Activated CD8-positive, alpha-beta T cell treated with anti-CD3 and anti-CD28 coated beads for 36 hours (primary cell): Measurements from ENCODE around the gene C1orf94. TPM values are rescaled to one million over a fixed set of nuclear protein-coding genes. Genes with fewer than 3 reads are reported as not detected.

ENCODE experiments used
- ATAC-seq: fragments of 200-7000 bp; cut with Tn5 transposase; one replicate; pipeline ENCODE4 v1.10.0; 2021; ENCODE audit warnings: mild to moderate bottlenecking, moderate library complexity
- CTCF ChIA-PET: fragments of 350-600 bp; sonication (Branson Sonifier 250); formaldehyde crosslinking; loops from one replicate; lab custom pipeline; 2021; ENCODE audit warnings: antibody characterized with exemption; lab: Charles Lee
- POLR2A ChIA-PET: fragments of 350-600 bp; sonication (Branson Sonifier 250); formaldehyde crosslinking; loops from one replicate; lab custom pipeline; 2021; ENCODE audit warnings: antibody characterized with exemption; lab: Charles Lee
- DNase-seq: peaks from one replicate; pipeline ENCODE4 v3.0.0-alpha.2; 2020
- H3K27ac Mint-ChIP-seq: one replicate; pipeline ENCODE4 v1.8.0; 2021; ENCODE audit warnings: mild to moderate bottlenecking, mixed read lengths
- H3K27me3 Mint-ChIP-seq: one replicate; pipeline ENCODE4 v1.8.0; 2021; ENCODE audit warnings: mixed read lengths
- H3K36me3 Mint-ChIP-seq: one replicate; pipeline ENCODE4 v1.8.0; 2021; ENCODE audit warnings: low read depth, mixed read lengths
- H3K4me1 Mint-ChIP-seq: one replicate; pipeline ENCODE4 v1.8.0; 2021; ENCODE audit warnings: low read depth, mixed read lengths
- H3K4me3 Mint-ChIP-seq: one replicate; pipeline ENCODE4 v1.8.0; 2021; ENCODE audit warnings: mild to moderate bottlenecking, moderate library complexity, mixed read lengths
- H3K9me3 Mint-ChIP-seq: one replicate; pipeline ENCODE4 v1.8.0; 2021; ENCODE audit warnings: mixed read lengths
- intact Hi-C: fragments of 100-400 bp; cut with micrococcal nuclease; formaldehyde crosslinking; loops from one replicate; pipeline ENCODE4 v1.10.0; 2022
- total RNA-seq, 2 experiments: library from RNA; stranded (reverse); gene quantifications; one replicate each; pipeline ENCODE4 v1.2.3, GENCODE V29; 2021
- TF ChIP-seq, protein P1 (sequence below): fragments of 200-600 bp; IDR thresholded peaks from one replicate; pipeline ENCODE4 v1.8.0; 2022; ENCODE audit warnings: antibody characterized with exemption, mild to moderate bottlenecking

The C1orf94 gene
- total RNA-seq, 2 experiments from 2014 or later, result not detected

DNA sequence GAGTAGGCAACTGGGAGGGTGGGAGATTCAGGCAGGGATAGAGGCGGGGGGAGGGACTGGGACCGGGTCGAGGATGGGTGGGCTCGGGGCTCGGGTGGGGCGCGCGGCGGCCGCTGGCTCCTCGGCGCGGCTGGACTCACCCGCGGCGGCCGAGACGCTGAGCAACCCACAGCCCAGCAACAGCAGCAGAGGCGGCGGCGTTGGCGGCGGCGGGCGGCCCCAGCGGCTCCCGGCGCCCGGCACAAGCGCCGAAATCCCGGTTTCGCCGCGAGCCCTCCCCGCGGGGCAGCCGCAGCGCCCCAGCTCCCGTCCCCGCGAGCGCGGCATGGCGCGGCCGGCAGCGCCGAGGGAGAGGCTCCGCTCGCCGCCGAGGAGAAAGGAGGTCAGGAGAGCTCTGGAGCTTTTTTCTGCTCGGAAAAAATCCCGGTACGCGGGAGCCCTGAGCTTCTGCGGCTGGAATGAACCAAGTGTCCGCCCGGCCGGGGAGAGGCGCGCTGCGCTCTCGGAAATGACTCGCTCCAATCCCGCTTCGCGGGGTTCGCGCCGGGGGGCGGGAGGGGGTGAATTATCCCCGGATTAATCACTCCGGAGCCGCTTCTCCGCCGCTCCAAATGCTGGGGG, 11.8 kb upstream of the C1orf94 start, which contains the start of gene CSMD2:
CSMD2 (minus strand) TSS at position 460 of the 621 bp plus-strand sequence; CDS start at position 327, 133 bp downstream.
- no peak for ATAC-seq
- TF ChIP-seq, protein P1, sequence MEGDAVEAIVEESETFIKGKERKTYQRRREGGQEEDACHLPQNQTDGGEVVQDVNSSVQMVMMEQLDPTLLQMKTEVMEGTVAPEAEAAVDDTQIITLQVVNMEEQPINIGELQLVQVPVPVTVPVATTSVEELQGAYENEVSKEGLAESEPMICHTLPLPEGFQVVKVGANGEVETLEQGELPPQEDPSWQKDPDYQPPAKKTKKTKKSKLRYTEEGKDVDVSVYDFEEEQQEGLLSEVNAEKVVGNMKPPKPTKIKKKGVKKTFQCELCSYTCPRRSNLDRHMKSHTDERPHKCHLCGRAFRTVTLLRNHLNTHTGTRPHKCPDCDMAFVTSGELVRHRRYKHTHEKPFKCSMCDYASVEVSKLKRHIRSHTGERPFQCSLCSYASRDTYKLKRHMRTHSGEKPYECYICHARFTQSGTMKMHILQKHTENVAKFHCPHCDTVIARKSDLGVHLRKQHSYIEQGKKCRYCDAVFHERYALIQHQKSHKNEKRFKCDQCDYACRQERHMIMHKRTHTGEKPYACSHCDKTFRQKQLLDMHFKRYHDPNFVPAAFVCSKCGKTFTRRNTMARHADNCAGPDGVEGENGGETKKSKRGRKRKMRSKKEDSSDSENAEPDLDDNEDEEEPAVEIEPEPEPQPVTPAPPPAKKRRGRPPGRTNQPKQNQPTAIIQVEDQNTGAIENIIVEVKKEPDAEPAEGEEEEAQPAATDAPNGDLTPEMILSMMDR, result no peak
- intact Hi-C loops, result no loop called here
- Mint-ChIP-seq H3K9me3 (no peaks in the 10 kb centered on the region), H3K36me3 (no peaks in the 10 kb centered on the region), H3K27me3 (peaks cover 61% of the 10 kb centered on the region), H3K4me1 (peaks cover 8% of the 10 kb centered on the region), H3K27ac (no peak within 1 kb of the TSS), H3K4me3 (no peak within 1 kb of the TSS)
- POLR2A ChIA-PET, result no interaction called here
- DNase-seq, result no peak
- CTCF ChIA-PET, result interaction anchor here (0.7 kb wide), 1 partner anchor 532 kb away, joined by 3 read pairs; no protein-coding TSS in a partner anchor

DNA sequence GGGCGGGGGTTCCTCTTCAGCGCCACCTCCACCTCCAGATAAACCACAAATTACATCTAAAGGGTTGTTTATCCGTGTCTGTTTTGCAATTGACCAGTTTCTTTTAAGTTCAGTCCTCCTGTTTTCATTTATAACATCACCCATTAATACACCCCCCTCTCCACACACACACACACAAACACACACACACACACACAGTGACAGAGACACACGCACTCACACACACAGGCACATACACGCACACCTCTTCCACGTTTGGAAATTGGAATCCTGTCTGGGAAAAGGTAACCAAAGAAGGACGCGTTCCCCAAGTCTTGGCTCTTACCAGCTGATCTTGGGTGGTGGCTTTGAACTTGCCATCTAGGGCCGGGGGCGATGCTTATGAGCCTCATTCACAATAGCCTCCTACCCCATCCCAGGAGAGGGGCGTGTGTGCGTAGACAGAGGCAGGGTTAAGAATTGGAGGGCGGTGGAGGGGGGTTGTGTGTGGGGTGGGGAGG, 11.2 kb upstream of the C1orf94 start:
- TF ChIP-seq, protein P1, result no peak
- intact Hi-C loops, result no loop called here
- no peaks in the 10 kb centered on the region for H3K36me3 Mint-ChIP-seq
- CTCF ChIA-PET, result interaction anchor here (0.7 kb wide), 1 partner anchor 532 kb away, joined by 3 read pairs; no protein-coding TSS in a partner anchor
- no peak overlapping the region for H3K27ac Mint-ChIP-seq
- peaks cover 58% of the 10 kb centered on the region for H3K27me3 Mint-ChIP-seq
- H3K4me1 Mint-ChIP-seq, result peaks cover 8% of the 10 kb centered on the region
- ATAC-seq (no peak), DNase-seq (no peak)
- H3K9me3 Mint-ChIP-seq, result no peaks in the 10 kb centered on the region
- no peak overlapping the region for H3K4me3 Mint-ChIP-seq
- POLR2A ChIA-PET, result no interaction called here

DNA sequence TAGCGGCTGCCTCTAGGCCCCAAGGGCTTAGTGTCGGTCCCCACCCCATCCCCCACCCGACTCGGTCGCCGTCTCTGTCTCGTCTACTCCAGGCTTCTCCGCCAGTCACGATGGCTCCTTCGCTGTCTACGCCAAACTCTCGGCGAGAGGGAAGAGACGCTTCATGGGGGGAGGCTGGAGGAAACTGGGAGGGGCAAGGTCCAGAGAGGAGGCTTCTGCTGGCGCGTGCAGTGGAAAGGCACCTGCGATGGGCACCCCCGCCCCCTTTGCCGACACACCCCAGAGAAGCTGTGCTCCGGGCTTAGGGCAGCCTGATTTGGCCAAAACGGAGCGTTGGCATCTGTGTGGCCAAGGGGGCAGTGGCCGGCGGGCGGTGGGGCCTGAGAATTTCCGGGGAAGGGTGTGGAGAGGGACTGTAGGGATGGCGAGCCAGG, 10.5 kb upstream of the C1orf94 start:
- CTCF ChIA-PET, result no interaction called here
- TF ChIP-seq, protein P1, result no peak
- intact Hi-C loops, result no loop called here
- no peak for ATAC-seq
- H3K36me3 Mint-ChIP-seq, result no peaks in the 10 kb centered on the region
- peaks cover 60% of the 10 kb centered on the region for H3K27me3 Mint-ChIP-seq
- H3K4me1 Mint-ChIP-seq, result peaks cover 8% of the 10 kb centered on the region
- no peaks in the 10 kb centered on the region for H3K9me3 Mint-ChIP-seq
- POLR2A ChIA-PET, result no interaction called here
- H3K4me3 Mint-ChIP-seq, result no peak overlapping the region
- DNase-seq, result no peak
- no peak overlapping the region for H3K27ac Mint-ChIP-seq

DNA sequence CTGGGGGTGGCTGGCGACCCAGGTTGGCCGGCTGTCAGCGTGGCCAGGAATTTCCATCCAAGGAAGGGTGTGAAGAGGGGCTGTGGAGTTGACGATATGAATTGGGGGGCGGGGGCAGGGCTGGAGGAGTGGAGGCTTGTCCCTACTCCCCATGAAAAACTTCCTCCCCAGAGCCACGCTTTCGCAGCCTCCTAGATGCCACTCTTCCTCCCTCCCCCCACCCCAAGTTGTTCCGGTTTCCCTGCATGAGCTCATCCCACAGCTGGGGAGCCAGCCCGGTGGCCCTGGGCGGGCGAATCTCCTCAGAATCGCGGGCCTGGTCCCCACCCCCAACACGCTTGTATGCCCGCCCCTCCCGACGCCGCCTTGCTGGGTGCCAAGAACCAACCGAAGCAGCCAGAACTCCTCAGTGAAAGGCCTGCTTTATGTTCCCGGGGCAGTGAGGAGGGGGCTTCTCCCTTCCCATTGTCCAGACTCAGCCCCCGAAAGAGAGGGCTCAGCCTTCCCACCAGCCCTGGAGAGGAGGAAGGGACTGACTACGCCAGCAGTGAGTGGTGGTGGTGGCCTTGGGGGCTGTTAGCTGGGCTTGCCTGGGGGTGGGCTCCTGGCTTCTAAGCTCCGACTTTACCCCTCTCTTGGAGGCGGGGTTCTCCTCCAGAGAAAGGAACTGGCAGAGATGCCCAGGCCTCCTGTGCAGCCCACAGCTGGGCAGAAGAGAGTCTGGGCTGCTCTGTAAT, 9.9 kb upstream of the C1orf94 start:
- peaks cover 57% of the 10 kb centered on the region for H3K27me3 Mint-ChIP-seq
- TF ChIP-seq, protein P1, result no peak
- H3K4me1 Mint-ChIP-seq, result peaks cover 8% of the 10 kb centered on the region
- CTCF ChIA-PET, result no interaction called here
- H3K27ac Mint-ChIP-seq, result no peak overlapping the region
- no peaks in the 10 kb centered on the region for H3K9me3 Mint-ChIP-seq
- no peaks in the 10 kb centered on the region for H3K36me3 Mint-ChIP-seq
- intact Hi-C loops, result no loop called here
- no peak for DNase-seq
- no peak for ATAC-seq
- POLR2A ChIA-PET, result no interaction called here
- H3K4me3 Mint-ChIP-seq, result no peak overlapping the region

DNA sequence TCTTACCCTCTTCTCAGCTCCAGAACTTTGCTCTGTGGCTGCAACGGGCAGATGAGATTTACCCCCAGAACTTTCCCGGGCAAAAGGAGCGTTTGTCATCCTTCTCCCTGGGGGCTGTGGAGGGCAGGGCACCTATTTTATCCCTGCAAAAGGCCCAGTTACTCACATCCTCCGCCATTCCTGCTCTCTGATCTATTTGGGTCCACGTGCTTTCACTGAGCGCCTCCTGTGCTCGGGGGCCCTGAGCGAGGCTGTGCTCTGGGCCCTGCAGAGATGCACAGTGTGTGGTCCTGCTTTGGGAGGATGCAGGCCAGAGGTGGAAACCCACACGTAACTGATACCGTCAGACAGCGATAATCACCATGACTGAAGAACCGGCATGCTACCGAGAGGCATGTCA, 9.3 kb upstream of the C1orf94 start:
- no peak for ATAC-seq
- Mint-ChIP-seq H3K27me3 (peaks cover 55% of the 10 kb centered on the region), H3K4me3 (no peak overlapping the region), H3K4me1 (peaks cover 8% of the 10 kb centered on the region), H3K9me3 (no peaks in the 10 kb centered on the region), H3K27ac (no peak overlapping the region), H3K36me3 (no peaks in the 10 kb centered on the region)
- DNase-seq, result no peak
- POLR2A ChIA-PET, result no interaction called here
- intact Hi-C loops, result no loop called here
- CTCF ChIA-PET, result no interaction called here
- TF ChIP-seq, protein P1, result no peak
